SW 1271 (cell line): Measurements from ENCODE around the gene TGM2.

ENCODE experiments used
- DNase-seq, 2 experiments: peaks; one replicate each; lab custom pipeline; 2025; lab: John Stamatoyannopoulos, UW

TGM2 gene

GRCh38 chr20:38144974-38145728, 19.9 kb downstream of the TGM2 start:
- no peak for DNase-seq

GRCh38 chr20:38144598-38144973, 20.5 kb downstream of the TGM2 start:
- no peak for DNase-seq

GRCh38 chr20:38143646-38144554, 21.2 kb downstream of the TGM2 start:
- DNase-seq: peak; percentile 78

- no peak for DNase-seq
Observed at GRCh38 chr20:38143238-38143645, 21.8 kb downstream of the TGM2 start.

GRCh38 chr20:38141889-38142494, 23.1 kb downstream of the TGM2 start:
- DNase-seq: no peak

GRCh38 chr20:38141204-38141888, 23.7 kb downstream of the TGM2 start:
- no peak for DNase-seq

- peak in 1 of 2 experiments; percentile 37 for DNase-seq
Observed at GRCh38 chr20:38139977-38140753, 24.9 kb downstream of the TGM2 start.

GRCh38 chr20:38139156-38139912, 25.7 kb downstream of the TGM2 start:
- no peak for DNase-seq

- no peak for DNase-seq
Observed at GRCh38 chr20:38138086-38138778, 26.8 kb downstream of the TGM2 start.

- no peak for DNase-seq
Observed at GRCh38 chr20:38137441-38138037, 27.5 kb downstream of the TGM2 start.

- DNase-seq: no peak
Observed at GRCh38 chr20:38136421-38137245, 28.4 kb downstream of the TGM2 start.

GRCh38 chr20:38135651-38136420, 29.2 kb downstream of the TGM2 start:
- no peak for DNase-seq

GRCh38 chr20:38135271-38135650, 29.8 kb downstream of the TGM2 start:
- DNase-seq: no peak

- peak; percentile 68 to 86 for DNase-seq
Observed at GRCh38 chr20:38134427-38135270, 30.4 kb downstream of the TGM2 start.

- no peak for DNase-seq
Observed at GRCh38 chr20:38133680-38134426, 31.2 kb downstream of the TGM2 start.

- DNase-seq: no peak
Observed at GRCh38 chr20:38132910-38133501, 32.1 kb downstream of the TGM2 start.
